Ramos (cell line): Measurements from ENCODE around the gene R3HDM1.

Experiments
- in situ Hi-C: fragments of 300-500 bp; cut with MboI; formaldehyde crosslinking; loops from one replicate; pipeline ENCODE4 v1.14.3; 2022; ENCODE audit warnings: low sequenced_read_pairs; ENCODE audit not compliant: unreplicated experiment

R3HDM1 gene

DNA sequence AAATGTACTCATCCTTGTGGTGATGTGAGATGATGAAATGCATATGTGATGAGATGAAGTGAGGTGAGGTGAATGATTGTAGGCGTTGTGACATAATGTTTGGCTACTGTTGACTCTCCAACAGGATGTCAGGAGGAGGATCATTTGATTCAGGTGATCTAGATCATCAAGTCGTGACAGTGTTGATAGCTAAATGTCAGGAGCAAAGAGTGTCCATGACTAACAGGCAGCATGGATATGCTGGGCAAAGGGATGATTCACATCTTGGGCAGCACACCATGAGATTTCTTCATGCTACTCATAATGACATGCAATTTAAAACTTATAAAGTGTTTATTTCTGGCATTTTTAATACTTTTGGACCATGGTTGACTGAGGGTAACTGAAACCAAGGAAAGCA, 170.2 kb downstream of the R3HDM1 start:
- in situ Hi-C loops: loop anchor here (5.0 kb wide), 1 partner anchor 224 kb away; no protein-coding TSS in a partner anchor

DNA sequence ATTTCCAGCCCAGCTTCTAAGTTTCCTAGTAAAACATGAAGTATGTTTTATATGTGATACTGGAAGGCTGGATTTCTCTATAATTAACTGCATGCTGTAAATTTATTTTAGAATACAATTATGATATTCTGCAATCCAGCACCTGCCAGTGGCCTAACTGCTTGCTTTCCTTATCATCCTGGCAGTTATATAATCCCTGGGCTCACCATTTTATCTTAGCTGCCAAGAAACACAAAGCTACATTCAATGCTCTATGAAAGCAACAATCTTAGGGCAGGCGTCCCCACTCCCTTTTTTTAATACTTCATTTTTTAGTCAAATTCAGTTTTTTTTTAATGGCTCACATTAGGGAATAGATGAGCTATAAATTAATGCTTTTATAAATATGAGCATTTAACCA, 172.0 kb downstream of the R3HDM1 start:
- in situ Hi-C loops: loop anchor here (5.0 kb wide), 1 partner anchor 226 kb away; no protein-coding TSS in a partner anchor

DNA sequence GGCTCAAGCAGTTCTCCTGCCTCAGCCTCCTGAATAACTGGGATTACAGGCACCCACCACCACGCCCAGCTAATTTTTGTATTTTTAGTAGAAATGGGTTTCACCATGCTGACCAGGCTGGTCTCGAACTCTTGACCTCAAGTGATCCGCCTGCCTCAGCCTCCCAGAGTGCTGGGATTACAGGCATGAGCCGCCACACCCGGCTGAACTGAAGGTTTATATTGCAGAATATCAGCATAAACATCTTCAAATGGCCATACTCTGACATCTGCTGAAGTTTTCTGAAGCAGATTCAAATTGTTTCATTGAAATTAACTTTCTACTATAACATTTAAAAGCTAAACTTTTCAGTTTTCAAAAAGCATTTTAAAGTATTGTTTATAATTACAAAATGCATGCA, 172.8 kb downstream of the R3HDM1 start:
- in situ Hi-C loops: loop anchor here (5.0 kb wide), 1 partner anchor 227 kb away; no protein-coding TSS in a partner anchor

DNA sequence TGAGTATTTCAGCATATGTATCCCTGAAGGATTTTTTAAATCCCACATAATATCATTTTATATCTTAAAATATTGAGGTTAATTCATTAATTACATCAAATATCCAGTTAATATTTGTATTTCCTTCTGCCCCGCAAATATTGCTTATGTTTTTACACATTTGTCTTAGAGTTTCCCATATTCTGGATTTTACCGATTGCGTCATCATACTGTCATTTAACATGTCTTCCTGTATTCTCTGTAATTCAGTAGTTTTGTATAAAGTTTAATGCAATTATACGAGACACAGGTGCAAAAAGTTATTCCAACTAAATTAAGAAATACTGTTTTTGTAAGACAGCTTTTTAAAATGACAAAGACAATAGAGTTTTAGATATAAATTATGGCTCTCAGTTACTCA, 176.9 kb downstream of the R3HDM1 start:
- in situ Hi-C loops: no loop called here

DNA sequence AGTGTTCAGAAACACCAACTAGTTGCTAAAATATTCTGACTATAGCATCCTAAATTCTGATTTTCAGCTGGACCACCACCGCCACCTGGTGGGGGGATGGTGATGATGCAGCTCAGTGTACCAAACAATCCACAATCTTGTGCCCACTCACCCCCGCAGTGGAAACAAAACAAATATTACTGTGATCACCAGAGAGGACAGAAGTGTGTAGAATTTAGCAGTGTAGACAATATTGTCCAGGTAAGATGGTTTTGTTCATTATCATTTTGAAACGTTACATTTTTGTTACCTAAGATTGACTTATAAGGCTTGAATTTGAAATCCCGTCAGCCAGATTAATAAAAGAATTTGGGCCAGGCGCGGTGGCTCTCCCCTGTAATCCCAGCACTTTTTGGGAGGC, 178.7 kb downstream of the R3HDM1 start:
- in situ Hi-C loops: loop anchor here (10.0 kb wide), 1 partner anchor 705 kb away; no protein-coding TSS in a partner anchor

DNA sequence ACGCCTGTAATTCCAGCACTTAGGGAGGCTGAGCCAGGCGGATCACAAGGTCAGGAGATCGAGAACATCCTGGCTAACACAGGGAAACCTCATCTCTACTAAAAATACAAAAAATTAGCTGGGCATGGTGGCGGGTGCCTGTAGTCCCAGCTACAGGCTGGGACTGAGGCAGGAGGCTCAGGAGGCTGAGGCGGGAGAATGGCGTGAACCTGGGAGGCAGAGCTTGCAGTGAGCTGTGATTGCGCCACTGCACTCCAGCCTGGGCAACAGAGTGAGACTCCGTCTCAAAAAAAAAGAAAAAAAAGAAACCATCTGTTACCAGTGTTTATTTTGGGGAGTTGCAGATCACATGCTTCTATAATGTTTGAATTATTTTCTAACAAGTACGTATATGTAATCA, 183.8 kb downstream of the R3HDM1 start:
- in situ Hi-C loops: loop anchor here (10.0 kb wide), 1 partner anchor 710 kb away; no protein-coding TSS in a partner anchor

DNA sequence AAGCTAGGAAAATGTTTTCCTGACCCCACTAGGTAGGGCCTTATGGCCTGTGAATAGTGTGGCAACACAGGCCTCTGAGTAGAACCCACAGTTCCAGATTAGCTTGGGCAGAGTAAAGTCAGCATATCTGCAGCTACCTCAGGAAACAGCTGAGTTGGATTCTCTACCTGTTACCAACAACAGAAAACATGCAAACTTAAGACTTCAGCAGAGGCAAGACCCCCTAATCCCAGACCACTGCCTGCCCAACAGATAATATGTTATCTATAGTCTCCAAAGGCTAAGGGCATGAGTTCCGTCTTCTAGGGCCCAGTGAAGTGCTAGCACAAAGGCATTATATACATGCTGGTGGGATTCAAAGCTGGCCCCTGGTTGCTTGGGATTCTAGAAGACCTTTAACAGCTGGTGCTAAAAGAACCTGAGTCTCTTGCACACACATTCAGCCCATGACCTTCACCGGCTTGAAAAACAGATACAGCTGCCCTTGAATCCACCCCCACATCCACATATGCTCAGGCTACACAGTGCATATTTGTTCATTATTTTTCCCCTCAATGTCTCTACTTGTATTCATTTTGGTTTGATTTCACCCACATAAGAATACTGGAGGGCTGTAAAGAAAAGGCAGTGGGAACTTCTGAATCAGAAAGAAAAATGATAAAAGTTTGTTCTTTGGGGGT, 196.9 kb downstream of the R3HDM1 start:
- in situ Hi-C loops: no loop called here

DNA sequence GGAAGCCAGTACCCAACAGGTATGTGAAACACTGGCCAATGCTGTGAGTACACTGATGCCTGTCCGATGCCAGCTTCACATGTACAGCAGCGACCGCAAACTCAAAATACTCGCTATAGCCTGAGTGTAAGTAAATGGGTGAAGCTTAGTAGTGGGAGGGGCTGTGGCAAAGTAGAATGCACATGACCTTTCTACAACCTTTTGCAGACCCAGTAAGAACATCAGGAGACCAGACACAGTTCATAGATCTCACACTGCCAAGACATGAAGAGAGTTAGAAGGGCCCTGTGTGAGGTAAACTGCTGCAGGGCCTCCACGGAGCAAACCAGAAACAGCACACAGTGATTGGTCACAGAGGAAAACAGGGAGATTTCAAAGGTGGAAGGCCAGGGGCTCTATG, 201.3 kb downstream of the R3HDM1 start:
- in situ Hi-C loops: no loop called here

DNA sequence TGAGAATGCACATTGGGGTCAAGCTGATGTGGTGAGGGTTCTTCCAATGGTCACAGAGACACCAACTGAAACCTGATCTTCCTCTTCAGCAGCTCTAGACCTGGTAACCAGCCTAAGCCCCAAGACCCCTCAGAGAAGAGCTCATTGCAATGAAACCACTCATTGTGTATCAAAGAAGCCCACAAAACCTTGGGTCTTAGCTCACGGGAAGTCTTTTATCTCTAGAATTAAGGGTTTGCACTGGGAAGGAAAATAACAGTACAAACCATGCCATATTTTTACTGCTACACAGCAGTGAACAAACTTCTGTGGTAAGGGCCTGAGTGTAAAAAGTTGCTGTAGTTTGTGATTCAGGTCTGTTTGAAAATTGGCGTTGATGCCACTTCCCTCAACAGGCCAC, 201.8 kb downstream of the R3HDM1 start:
- in situ Hi-C loops: no loop called here

DNA sequence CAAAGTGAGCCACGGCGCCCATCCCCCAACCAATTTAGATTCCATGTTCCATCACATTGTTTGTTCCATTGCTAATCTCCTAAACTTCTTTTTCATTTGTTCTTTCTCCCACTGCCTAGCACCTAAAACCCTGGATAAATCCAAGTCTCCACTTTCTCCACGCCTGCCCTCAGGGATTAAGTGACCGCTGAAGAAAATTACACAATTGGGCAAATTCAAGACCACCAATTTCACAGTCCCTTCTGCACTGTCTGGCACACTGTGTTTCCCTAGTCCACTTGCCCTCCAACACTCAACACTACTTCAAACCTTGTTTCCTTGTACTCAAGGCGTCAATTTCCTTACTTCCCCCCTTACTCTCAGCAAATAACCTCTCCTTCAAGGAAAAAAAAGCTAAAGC, 205.3 kb downstream of the R3HDM1 start:
- in situ Hi-C loops: no loop called here

DNA sequence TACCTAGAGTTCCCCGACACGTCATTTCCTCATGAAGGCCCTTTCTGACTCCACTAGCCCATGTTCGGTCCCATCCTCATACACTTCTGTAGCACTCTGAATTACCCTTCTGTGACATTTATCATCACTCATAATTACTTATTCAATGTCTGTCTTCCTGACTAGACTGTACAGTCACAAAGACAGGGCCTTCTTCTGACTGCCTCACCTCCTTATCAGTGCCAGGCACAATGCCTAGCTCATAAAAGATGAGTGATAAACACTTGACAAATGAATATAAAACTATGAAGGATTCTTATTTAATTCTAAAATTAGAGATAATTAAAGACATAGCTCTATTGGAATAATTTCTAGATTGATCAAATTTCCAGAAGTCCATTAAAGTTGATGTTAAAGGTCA, 208.9 kb downstream of the R3HDM1 start:
- in situ Hi-C loops: no loop called here

DNA sequence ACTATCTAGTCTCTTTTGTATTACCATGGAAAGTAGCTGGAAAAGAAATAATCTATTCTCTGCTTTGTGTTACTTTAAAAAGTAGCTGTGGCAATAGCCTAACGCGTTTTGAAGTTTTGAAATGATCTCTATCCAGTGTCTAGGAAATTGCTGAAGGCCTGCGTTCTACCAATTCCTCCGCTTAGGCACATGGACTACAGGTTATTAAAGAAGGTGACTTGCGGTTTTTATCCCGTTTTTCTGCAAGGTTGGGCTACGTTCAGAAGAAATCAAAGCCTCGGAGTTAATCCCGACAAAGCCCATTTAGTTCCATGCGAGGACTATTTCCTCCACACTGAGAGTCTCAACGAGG, 209.7 kb downstream of the R3HDM1 start:
- in situ Hi-C loops: no loop called here

DNA sequence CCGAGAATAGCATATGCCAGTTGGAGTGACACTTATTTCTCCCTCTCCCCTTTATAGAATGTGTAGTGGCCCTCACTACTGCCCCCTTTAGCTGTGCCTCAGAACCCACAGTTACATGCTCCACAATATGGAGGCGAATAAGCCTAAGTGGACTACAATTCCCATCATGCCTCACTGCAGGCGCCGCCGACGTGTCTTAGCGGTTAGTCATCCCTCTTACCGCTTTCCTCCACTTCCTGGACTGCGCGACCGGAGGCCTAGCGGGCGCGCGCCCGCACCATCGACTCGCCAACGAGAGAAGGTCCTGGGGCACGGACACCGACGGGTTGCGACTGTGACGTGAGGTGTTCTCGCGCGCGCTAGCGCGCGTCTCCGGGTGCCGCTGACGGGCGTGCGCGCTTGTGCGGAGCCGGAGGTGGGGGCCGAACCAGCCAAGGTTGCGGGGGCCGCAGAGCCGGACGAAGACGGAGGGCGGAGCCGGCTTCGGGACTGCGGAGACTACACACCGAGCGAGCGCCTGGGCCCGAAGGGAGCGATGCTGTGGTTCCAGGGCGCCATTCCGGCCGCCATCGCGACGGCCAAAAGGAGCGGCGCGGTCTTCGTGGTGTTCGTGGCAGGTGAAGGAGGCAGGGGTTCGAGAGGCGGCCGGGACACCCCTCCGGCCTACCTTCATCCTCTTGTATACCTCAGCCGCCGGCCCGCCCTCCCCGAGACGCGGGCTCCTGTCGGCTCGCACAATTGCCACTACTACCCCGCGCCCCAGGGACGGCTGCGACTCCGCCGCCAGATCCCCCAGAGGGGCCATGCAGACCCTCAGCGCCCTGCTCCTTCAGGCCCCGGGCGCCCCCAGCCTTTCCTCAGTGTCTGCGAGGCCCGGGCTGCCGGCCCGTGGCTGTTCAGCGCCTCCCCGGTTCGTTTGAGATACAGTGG, 210.4 kb downstream of the R3HDM1 start, which contains the start of gene UBXN4:
Gene UBXN4 (plus strand): TSS at position 461 of the 930 bp plus-strand sequence. CDS start 75 bp downstream, at position 536.
- in situ Hi-C loops: no loop called here

DNA sequence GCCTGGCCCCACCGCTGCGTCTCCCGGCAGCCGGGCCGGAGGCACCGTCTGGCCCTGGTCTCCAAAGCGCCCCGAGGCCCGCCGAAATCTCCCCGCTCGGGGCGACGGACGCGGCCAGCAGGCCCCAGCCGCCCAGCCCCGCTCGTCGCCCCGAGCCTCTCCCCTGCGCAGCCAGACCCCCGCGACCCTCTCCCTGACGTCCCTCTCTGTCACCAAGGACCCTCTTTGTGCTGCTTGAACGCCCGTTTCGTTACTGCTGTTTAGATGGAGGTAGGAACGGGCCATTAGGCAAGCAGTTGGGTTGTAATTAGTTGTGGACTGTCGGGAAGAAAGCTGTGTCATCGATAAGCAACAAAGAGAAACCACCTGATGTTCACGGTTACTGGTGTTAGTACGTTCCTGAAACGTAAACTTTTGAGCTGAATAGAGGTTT, 211.1 kb downstream of the R3HDM1 start:
- in situ Hi-C loops: no loop called here

DNA sequence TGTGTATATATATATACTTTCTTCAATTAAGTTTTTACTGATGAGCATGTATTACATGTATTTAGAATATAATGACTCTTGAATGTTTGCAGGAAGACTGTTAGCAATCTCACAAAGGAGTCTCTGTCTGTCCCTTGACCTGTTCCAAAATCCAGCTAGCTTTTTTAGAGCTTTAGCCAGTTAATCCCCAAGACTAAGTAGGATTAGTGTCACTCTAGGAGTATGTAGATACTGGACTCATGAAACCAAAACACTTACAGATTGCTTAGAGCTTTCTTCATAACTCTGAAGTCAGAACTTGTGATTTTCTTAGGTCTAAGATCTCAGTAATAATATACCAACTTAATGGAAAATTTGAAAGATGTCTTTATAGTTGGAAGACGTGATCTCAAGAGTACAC, 212.6 kb downstream of the R3HDM1 start:
- in situ Hi-C loops: no loop called here

DNA sequence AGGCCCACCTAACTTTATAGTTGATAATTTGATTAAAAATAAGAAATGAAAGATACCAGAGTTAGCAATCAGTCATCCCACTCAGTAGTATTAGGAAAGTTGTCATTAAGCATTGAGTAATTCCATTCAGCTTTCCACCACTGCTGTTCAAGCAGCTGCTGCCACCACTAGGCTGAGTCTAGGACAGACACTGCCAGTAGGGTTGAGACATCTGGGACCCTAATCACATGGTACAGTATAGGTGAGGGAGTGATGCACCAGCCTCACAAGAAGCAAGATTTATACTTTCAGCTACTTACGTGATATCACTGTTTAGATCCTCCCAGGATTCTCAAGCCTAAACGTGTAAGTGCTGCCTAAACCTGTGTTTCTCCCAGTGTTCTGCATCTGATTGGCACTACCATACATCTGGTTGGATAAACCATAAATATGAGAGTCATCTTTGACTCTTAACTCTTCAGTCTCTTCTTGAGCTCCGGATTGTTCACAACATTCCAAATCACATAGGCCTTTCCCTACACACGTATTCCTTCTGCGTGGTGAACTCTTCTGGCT, 213.6 kb downstream of the R3HDM1 start:
- in situ Hi-C loops: no loop called here

DNA sequence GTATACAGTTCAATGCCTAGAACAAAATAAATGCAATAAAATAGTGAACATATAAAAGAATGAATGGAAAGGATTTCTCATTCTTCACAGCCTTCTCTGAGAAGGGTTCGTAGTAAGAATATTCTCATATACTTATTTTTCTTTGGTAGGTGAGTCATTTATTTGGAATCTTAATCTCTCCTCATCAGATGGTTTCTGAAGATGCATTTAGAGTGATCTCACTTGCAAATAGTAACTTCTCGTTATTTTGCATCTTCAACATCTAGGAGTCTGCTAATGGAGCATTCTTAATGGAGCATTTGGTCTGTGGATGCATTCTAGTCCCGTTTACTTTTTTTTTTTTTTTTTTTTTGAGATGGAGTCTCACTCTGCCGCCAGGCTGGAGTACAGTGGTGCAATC, 214.3 kb downstream of the R3HDM1 start:
- in situ Hi-C loops: no loop called here

DNA sequence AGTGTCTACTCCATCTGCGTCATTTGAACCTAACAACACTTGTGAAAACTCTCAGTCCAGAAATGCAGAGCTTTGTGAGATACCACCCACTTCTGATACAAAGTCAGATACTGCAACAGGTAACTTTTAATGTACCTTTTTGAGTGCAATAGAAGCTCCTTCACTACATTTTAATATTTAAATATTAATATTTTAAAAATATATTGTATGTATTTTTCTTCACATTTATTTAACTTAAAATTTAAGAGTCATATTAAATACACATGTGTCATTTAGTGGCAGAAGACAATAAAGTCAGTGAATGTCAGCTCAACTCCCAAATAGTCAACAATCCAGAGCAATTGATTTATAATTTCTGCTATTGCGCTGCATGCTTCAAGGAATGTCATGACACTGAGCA, 224.3 kb downstream of the R3HDM1 start:
- in situ Hi-C loops: no loop called here

DNA sequence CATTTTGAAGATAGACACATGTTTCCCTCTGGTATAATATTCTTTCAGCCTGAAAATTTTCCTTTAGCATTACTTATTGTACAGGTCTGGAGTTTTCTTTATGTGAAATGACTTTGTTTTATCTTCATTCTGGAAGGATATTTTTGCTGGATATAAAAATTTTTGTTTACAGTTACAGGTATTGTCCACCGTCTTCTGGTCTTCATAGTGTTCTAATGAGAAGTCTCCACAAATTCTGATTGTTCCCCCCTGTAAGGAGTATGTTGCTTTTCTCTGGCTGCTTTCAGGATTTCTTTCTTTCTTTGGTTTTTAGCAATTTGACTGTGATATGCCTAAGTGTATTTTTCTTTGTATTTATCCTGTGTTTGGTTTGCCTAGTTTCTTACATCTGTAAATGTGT, 225.4 kb downstream of the R3HDM1 start:
- in situ Hi-C loops: no loop called here

DNA sequence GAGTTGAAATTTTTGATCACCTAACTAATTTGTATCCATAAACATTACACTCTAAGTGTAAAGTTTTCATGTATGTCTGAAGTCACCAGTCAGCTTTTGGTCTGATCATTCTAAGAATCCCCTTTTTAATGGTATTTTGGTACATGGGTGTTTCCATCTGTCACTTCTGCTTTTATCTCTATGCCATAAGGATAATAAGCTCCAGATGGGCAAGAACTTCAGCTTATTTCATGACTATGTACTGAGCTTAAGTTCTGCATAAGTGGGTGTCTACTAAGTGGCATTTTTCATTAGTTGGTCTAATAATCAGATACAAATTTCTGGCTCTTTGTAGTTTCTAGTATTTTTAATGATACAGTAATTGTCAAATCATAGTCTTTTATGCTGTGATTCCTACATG, 230.7 kb downstream of the R3HDM1 start:
- in situ Hi-C loops: no loop called here

DNA sequence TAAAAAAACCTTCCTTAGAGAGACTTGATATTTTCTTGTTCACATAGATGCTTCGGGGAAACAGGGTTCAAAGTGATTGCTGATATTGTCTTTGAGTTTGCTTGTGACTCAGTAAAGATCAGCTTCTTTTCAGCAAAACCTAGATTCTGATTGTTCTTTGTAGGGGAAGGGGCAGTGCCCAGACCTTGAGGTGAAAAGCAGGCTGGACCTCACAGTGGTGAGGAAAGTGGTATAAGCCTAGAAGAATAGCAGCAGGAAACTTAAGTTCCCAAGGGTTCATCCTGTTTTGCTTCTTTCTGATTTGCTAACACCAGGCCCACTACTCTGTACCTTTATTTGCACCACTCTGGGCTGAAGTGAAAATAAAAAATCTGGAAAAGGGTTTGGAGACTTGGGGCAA, 231.2 kb downstream of the R3HDM1 start:
- in situ Hi-C loops: no loop called here
